Adrenal gland (tissue), 5 donors: Measurements from ENCODE around the gene FHOD3.

Experiments
- CTCF ChIP-seq, 6 experiments: fragments of 450-650 bp in 4 of 6; fragments of 200-600 bp in 2 of 6; sonication (generic) in 1 of 6; IDR thresholded peaks; 1 replicate in 5 of 6; 2 replicates in 1 of 6; pipeline versions ENCODE4 v1.5.1 to v1.8.0; 2016 to 2021; ENCODE audit warnings: antibody characterized with exemption in 6 of 6, mild to moderate bottlenecking in 2 of 6, moderate library complexity in 1 of 6
- POLR2A ChIP-seq, 2 donors: fragments of 450-650 bp; IDR thresholded peaks; one replicate each; pipeline ENCODE4 v1.6.1; 2017; ENCODE audit warnings: antibody characterized with exemption in 2 of 2, mild to moderate bottlenecking in 2 of 2, moderate library complexity in 1 of 2
- donor health status: DM: no; HTN: no; CAD: no.

GRCh38 chr18:36533446-36534153, 236.1 kb downstream of the FHOD3 start:
- no peak for TF ChIP-seq CTCF (IDR thresholded peaks at IDR 0.05)
- TF ChIP-seq POLR2A (IDR thresholded peaks at IDR 0.05): no peak
